Liver (tissue), 3 donors: Measurements from ENCODE around the gene GPR156.

ENCODE experiments used
- FOXA1 ChIP-seq: IDR thresholded peaks from 2 replicates; pipeline ENCODE4 v1.6.1; 2016; ENCODE audit warnings: antibody characterized with exemption
- JUND ChIP-seq, 2 donors: IDR thresholded peaks; 2 replicates each; pipeline ENCODE4 v1.6.1; 2016; ENCODE audit warnings: antibody characterized with exemption in 2 of 2
- RAD21 ChIP-seq, 2 donors: IDR thresholded peaks; 2 replicates each; pipeline ENCODE4 v1.6.1; 2016; ENCODE audit warnings: antibody characterized with exemption in 2 of 2, mild to moderate bottlenecking in 2 of 2
- RXRA ChIP-seq, 2 donors: IDR thresholded peaks; 2 replicates each; pipeline ENCODE4 v1.6.1; 2017 to 2018; ENCODE audit warnings: antibody characterized with exemption in 2 of 2, mild to moderate bottlenecking in 1 of 2
- SP1 ChIP-seq: IDR thresholded peaks from 2 replicates; pipeline ENCODE4 v1.6.1; 2018; ENCODE audit warnings: antibody characterized with exemption, mild to moderate bottlenecking
- TAF1 ChIP-seq: conservative IDR thresholded peaks from 2 replicates; pipeline ENCODE4 v1.6.1; 2016; ENCODE audit warnings: antibody characterized with exemption, mild to moderate bottlenecking
- TF ChIP-seq, protein P1 (sequence below): fragments of 150-350 bp; IDR thresholded peaks from 2 replicates; pipeline ENCODE4 v1.5.1; 2017; ENCODE audit warnings: improper control_type of control experiment, low read depth, low read length; ENCODE audit not compliant: missing input control
- TF ChIP-seq, protein P2 (sequence below): IDR thresholded peaks from 2 replicates; pipeline ENCODE4 v1.6.1; 2016; ENCODE audit warnings: antibody characterized with exemption
- TF ChIP-seq, protein P3 (sequence below): IDR thresholded peaks from 2 replicates; pipeline ENCODE4 v1.6.1; 2016; ENCODE audit warnings: antibody characterized with exemption, mild to moderate bottlenecking
- TF ChIP-seq, protein P4 (sequence below): IDR thresholded peaks from 2 replicates; pipeline ENCODE4 v1.6.1; 2016; ENCODE audit warnings: antibody characterized with exemption
- TF ChIP-seq, protein P5 (sequence below): IDR thresholded peaks from 2 replicates; pipeline ENCODE4 v1.6.1; 2016; ENCODE audit warnings: antibody characterized with exemption
- donor health status: healthy.
- donor health status: healthy.

DNA sequence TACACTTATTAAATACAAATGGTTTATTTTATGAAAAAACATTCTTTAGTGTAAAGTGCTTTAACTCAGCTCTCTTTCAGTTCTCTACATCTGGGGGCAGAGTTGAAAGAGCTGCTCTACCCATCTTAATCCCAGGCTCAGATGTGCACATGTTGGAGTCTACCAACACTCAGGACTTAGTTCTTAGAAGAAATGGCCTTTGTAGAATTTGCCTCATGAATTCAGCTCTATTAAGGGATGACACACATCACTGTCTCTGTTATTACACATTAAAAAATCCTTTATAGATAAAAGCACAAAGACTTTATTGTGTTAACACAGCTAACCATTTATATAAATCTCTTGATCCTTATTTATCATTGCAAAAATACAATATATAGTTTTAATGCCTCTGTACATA is 159.0 kb downstream of the GPR156 start:
- TF ChIP-seq SP1: no peak
- TF ChIP-seq, protein P1, sequence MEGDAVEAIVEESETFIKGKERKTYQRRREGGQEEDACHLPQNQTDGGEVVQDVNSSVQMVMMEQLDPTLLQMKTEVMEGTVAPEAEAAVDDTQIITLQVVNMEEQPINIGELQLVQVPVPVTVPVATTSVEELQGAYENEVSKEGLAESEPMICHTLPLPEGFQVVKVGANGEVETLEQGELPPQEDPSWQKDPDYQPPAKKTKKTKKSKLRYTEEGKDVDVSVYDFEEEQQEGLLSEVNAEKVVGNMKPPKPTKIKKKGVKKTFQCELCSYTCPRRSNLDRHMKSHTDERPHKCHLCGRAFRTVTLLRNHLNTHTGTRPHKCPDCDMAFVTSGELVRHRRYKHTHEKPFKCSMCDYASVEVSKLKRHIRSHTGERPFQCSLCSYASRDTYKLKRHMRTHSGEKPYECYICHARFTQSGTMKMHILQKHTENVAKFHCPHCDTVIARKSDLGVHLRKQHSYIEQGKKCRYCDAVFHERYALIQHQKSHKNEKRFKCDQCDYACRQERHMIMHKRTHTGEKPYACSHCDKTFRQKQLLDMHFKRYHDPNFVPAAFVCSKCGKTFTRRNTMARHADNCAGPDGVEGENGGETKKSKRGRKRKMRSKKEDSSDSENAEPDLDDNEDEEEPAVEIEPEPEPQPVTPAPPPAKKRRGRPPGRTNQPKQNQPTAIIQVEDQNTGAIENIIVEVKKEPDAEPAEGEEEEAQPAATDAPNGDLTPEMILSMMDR: no peak
- TF ChIP-seq, protein P2, sequence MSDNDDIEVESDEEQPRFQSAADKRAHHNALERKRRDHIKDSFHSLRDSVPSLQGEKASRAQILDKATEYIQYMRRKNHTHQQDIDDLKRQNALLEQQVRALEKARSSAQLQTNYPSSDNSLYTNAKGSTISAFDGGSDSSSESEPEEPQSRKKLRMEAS: no peak
- TF ChIP-seq TAF1: no peak
- TF ChIP-seq RAD21 (IDR thresholded peaks at IDR 0.05): no peak
- TF ChIP-seq, protein P3, sequence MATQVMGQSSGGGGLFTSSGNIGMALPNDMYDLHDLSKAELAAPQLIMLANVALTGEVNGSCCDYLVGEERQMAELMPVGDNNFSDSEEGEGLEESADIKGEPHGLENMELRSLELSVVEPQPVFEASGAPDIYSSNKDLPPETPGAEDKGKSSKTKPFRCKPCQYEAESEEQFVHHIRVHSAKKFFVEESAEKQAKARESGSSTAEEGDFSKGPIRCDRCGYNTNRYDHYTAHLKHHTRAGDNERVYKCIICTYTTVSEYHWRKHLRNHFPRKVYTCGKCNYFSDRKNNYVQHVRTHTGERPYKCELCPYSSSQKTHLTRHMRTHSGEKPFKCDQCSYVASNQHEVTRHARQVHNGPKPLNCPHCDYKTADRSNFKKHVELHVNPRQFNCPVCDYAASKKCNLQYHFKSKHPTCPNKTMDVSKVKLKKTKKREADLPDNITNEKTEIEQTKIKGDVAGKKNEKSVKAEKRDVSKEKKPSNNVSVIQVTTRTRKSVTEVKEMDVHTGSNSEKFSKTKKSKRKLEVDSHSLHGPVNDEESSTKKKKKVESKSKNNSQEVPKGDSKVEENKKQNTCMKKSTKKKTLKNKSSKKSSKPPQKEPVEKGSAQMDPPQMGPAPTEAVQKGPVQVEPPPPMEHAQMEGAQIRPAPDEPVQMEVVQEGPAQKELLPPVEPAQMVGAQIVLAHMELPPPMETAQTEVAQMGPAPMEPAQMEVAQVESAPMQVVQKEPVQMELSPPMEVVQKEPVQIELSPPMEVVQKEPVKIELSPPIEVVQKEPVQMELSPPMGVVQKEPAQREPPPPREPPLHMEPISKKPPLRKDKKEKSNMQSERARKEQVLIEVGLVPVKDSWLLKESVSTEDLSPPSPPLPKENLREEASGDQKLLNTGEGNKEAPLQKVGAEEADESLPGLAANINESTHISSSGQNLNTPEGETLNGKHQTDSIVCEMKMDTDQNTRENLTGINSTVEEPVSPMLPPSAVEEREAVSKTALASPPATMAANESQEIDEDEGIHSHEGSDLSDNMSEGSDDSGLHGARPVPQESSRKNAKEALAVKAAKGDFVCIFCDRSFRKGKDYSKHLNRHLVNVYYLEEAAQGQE: no peak
- TF ChIP-seq JUND (IDR thresholded peaks at IDR 0.05): no peak
- TF ChIP-seq, protein P4, sequence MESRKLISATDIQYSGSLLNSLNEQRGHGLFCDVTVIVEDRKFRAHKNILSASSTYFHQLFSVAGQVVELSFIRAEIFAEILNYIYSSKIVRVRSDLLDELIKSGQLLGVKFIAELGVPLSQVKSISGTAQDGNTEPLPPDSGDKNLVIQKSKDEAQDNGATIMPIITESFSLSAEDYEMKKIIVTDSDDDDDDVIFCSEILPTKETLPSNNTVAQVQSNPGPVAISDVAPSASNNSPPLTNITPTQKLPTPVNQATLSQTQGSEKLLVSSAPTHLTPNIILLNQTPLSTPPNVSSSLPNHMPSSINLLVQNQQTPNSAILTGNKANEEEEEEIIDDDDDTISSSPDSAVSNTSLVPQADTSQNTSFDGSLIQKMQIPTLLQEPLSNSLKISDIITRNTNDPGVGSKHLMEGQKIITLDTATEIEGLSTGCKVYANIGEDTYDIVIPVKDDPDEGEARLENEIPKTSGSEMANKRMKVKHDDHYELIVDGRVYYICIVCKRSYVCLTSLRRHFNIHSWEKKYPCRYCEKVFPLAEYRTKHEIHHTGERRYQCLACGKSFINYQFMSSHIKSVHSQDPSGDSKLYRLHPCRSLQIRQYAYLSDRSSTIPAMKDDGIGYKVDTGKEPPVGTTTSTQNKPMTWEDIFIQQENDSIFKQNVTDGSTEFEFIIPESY: no peak
- TF ChIP-seq RXRA (IDR thresholded peaks at IDR 0.05): no peak
- TF ChIP-seq, protein P5, sequence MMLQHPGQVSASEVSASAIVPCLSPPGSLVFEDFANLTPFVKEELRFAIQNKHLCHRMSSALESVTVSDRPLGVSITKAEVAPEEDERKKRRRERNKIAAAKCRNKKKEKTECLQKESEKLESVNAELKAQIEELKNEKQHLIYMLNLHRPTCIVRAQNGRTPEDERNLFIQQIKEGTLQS: no peak
- TF ChIP-seq FOXA1: no peak
